RWPE1 (cell line): ENCODE measurements around the gene AZIN2.
"Not testable (repeated sequence)": the region's sequence is repeated elsewhere in the genome, so short reads cannot be mapped to it uniquely, and the experiment has no call there.

ENCODE experiments used
- CTCF ChIA-PET: fragments of 350-600 bp; sonication (Branson Sonifier 250); formaldehyde crosslinking; extraction: SDS; loops from one replicate; lab custom pipeline; 2021; lab: Yijun Ruan, JAX
- POLR2A ChIA-PET: fragments of 400-600 bp; formaldehyde crosslinking; extraction: SDS; loops from one replicate; lab custom pipeline; 2020; ENCODE audit warnings: antibody characterized with exemption; ENCODE audit not compliant: low non-redundant PET; lab: Yijun Ruan, JAX
- DNase-seq: peaks from one replicate; pipeline ENCODE4 v3.0.0; 2012; ENCODE audit warnings: low spot score
- H3K27ac ChIP-seq: fragments of 450-650 bp; 2 replicates; pipeline ENCODE4 v1.5.1; 2017
- TF ChIP-seq, protein P1 (sequence below): fragments of 450-650 bp; conservative IDR thresholded peaks from 2 replicates; pipeline ENCODE4 v1.5.1; 2017; ENCODE audit warnings: low read depth, mild to moderate bottlenecking

AZIN2 gene

DNA sequence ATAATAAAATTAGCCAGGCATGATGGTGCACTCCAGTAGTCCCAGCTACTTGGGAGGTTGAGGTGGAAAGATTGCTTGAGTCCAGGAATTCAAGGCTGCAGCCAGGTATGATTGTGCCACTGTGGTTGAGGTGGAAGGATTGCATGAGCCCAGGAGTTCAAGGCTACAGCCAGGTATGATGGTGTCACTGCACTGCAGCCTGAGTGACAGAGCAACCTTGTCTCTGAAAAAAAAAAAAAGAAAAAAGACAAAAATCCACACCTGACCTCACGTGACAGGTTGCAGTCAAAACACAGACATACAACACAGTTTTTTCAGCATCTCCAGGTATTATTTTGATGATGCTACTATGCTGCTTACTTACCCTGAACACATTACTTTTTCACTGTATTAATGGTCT, 39.9 kb upstream of the AZIN2 start:
- CTCF ChIA-PET: interaction anchor here (0.6 kb wide), 1 partner anchor 27 kb away, joined by 3 read pairs; no protein-coding TSS in a partner anchor
- POLR2A ChIA-PET: no interaction called here
- no peak overlapping the region for H3K27ac ChIP-seq
- no peak for DNase-seq
- TF ChIP-seq, protein P1, sequence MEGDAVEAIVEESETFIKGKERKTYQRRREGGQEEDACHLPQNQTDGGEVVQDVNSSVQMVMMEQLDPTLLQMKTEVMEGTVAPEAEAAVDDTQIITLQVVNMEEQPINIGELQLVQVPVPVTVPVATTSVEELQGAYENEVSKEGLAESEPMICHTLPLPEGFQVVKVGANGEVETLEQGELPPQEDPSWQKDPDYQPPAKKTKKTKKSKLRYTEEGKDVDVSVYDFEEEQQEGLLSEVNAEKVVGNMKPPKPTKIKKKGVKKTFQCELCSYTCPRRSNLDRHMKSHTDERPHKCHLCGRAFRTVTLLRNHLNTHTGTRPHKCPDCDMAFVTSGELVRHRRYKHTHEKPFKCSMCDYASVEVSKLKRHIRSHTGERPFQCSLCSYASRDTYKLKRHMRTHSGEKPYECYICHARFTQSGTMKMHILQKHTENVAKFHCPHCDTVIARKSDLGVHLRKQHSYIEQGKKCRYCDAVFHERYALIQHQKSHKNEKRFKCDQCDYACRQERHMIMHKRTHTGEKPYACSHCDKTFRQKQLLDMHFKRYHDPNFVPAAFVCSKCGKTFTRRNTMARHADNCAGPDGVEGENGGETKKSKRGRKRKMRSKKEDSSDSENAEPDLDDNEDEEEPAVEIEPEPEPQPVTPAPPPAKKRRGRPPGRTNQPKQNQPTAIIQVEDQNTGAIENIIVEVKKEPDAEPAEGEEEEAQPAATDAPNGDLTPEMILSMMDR: no peak

DNA sequence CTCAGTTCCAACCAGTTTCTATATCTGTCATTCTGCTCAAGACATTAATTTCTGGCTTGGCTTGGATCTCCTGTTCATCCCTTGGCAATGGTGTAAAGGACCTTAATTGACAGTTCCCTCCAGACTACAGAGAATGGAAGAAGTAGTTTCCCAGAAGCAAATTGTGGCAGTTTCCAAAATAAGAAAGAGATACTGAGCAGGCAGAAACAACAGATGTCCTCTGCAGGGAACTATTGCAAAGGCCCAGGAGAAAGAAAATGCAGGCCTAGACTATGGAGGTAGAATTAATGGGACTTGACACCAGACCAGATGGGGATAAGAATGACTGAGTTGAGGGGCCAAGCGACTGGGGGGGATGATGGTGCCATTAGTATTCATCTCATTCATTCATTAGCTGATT, 38.1 kb upstream of the AZIN2 start:
- DNase-seq: no peak
- CTCF ChIA-PET: no interaction called here
- POLR2A ChIA-PET: no interaction called here
- TF ChIP-seq, protein P1: no peak
- H3K27ac ChIP-seq: no peak overlapping the region

DNA sequence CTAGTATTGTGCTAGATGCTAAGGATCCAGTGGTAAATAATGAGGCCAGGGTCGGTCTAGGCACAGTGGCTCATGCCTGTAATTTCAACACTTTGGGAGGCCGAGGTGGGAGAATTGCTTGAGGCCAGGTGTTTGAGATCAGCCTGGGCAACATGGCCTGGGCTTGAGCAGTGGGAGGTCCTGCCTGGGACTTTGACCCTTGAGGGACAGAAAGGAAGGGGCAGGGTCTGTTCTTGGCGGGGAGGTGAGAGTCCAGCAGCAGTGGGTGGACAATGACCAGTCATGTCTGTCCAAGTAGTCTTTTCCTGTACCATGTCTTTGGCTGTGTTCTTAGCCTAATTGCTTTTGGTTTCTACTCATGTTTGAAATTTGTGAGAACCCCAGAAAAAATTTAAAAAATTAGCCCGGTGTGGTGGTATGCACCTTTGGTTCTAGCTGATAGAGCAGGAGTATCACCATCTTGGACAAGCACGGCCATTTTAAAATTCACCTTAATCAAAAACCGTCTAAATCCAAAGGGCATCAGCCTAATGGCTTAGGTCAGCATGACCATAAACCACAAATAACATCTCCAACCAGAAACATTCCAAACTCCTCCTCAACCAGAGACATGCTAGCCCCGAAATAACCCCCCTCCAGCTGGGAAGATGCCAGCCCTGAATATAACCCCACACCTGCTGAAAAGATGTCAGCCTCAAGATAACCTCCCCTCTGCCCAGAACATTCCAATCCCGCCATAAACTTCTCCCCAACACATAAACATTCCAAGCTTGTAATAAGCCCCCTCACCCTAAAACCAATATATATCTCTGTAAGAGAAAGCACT, 37.5 kb upstream of the AZIN2 start:
- no peak for DNase-seq
- CTCF ChIA-PET: no interaction called here
- POLR2A ChIA-PET: no interaction called here
- no peak overlapping the region for H3K27ac ChIP-seq
- TF ChIP-seq, protein P1: no peak

DNA sequence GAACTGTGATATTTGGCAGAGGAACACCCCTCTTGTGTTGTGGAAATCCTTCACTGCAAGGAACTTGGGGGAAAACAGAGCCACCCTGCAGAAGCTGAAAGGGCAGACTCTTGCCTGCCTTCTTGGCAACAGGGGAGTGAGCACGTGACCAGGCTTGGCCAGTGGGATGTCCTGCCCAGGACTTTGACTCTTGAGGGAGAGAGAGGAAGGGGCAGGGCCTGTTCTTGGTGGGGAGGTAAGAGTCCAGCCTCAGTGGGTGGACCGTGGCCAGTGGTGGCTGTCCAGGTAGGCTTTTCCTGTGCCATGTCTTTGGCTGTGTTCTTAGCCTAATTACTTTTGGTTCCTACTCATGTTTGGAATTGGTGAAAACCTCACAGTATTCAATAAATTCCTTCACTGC, 35.7 kb upstream of the AZIN2 start:
- no peak overlapping the region for H3K27ac ChIP-seq
- DNase-seq: no peak
- CTCF ChIA-PET: no interaction called here
- TF ChIP-seq, protein P1: no peak
- POLR2A ChIA-PET: no interaction called here

DNA sequence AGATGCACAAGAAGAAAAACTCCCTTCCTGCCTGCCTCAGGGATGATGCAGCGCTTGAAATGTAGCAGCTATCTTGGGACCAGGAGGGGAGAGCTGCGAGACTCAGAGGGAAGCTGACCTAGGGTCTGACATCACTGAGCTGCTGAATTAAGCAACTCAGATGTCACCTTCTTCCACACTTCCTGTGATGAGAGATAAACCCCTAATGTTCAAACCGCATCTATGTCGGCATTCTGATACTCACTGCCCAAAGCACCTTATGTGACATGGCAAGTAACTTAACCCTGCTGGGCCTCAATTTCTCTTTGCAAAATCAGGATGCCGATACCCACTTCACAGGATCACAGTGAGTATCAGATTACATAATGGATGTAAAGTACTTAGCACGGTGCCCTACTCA, 35.1 kb upstream of the AZIN2 start:
- DNase-seq: no peak
- TF ChIP-seq, protein P1: no peak
- H3K27ac ChIP-seq: no peak overlapping the region
- POLR2A ChIA-PET: no interaction called here
- CTCF ChIA-PET: no interaction called here

DNA sequence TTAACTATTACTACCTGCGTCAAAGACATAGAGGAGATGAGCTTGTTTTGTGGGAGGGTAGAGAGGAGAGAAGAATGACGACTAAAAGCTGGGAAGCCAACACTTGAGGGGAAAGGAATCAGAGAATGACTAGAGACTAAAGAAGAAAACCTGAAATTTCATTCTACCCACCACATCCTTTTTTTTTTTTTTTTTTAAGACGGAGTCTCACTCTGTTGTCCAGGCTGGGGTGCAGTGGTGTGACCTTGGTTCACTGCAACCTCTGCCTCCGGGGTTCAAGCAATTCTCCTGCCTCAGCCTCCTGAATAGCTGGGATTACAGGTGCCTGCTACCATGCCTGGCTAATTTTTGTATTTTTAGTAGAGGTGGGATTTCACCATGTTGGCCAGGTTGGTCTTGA, 34.7 kb upstream of the AZIN2 start:
- POLR2A ChIA-PET, H3K27ac ChIP-seq, DNase-seq, CTCF ChIA-PET: not testable (repeated sequence)

DNA sequence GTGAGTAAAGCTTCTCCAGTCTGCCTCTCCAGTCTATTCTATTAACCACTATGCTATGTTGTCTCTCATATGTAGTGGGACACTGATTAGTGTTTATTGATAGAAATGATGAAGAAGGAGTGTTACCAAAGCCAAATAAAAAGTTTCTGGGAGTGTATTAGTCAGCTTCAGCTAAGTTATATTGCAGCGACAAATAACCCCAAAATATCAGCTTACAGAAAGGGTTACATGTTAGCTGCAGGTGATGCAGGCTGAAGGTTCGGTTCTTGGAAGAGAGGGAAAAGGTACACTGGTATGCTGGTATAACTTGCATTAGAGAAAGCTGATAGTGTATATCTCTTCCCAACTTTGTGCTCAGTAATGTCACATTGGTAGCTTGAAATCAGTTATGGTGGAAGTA, 33.7 kb upstream of the AZIN2 start:
- POLR2A ChIA-PET: no interaction called here
- H3K27ac ChIP-seq: no peak overlapping the region
- TF ChIP-seq, protein P1: no peak
- no peak for DNase-seq
- CTCF ChIA-PET: interaction anchor here (1.1 to 1.3 kb wide), 2 partner anchors 17 to 113 kb away, joined by 3 to 4 read pairs; no protein-coding TSS in a partner anchor
